CD14-positive monocyte (primary cell): ENCODE data around the gene CD151. TPM values are rescaled to one million over a fixed set of nuclear protein-coding genes. Genes with fewer than 3 reads are reported as not detected.

Experiments used
- DNase-seq, 3 donors: peaks; one replicate each; pipeline ENCODE4 v3.0.0-alpha.2; 2011 to 2022
- H2AFZ ChIP-seq: 2 replicates; pipeline ENCODE4 v1.6.0; 2012; ENCODE audit warnings: mild to moderate bottlenecking, low read depth, low read length, inconsistent platforms; ENCODE audit not compliant: insufficient read depth, poor library complexity, severe bottlenecking
- H3K27ac ChIP-seq, 2 donors: 1 replicate in 1 of 2; 2 replicates in 1 of 2; pipeline ENCODE4 v1.5.1; 2012 to 2013; ENCODE audit warnings: low read length in 2 of 2, control low read depth in 1 of 2, inconsistent platforms in 1 of 2, low read depth in 1 of 2, mild to moderate bottlenecking in 1 of 2
- H3K27me3 ChIP-seq, 2 donors: one replicate each; pipeline versions ENCODE4 v1.6.0 to v1.6.1; 2011 to 2013; ENCODE audit warnings: low read length in 2 of 2; ENCODE audit not compliant: control insufficient read depth in 2 of 2, insufficient read depth in 2 of 2
- H3K36me3 ChIP-seq, 2 donors: replicated peaks in 1 of 2; 1 replicate in 1 of 2; 2 replicates in 1 of 2; pipeline versions ENCODE4 v1.5.1 to v1.6.1; 2012 to 2013; ENCODE audit warnings: low read length in 2 of 2, control low read depth in 1 of 2, inconsistent platforms in 1 of 2, mild to moderate bottlenecking in 1 of 2; ENCODE audit not compliant: insufficient read depth in 2 of 2, control insufficient read depth in 1 of 2
- H3K4me1 ChIP-seq, 2 donors: 1 replicate in 1 of 2; 2 replicates in 1 of 2; pipeline versions ENCODE4 v1.5.1 to v1.6.1; 2012 to 2013; ENCODE audit warnings: low read length in 2 of 2, control low read depth in 1 of 2, inconsistent platforms in 1 of 2, mild to moderate bottlenecking in 1 of 2, moderate library complexity in 1 of 2; ENCODE audit not compliant: insufficient read depth in 2 of 2, control insufficient read depth in 1 of 2
- H3K4me2 ChIP-seq: replicated peaks from 2 replicates; pipeline ENCODE3; 2012; ENCODE audit warnings: low read length, moderate library complexity, mild to moderate bottlenecking; ENCODE audit not compliant: poor library complexity, severe bottlenecking; ENCODE audit errors: extremely low read depth
- H3K4me3 ChIP-seq, 3 experiments: fragments of 200-600 bp in 1 of 3; sonication (generic) in 1 of 3; replicated peaks in 1 of 3; 1 replicate in 2 of 3; 2 replicates in 1 of 3; pipeline ENCODE4 v1.5.1; 2011 to 2013; ENCODE audit warnings: low read length in 3 of 3, mild to moderate bottlenecking in 3 of 3, control low read depth in 2 of 3, low read depth in 2 of 3, inconsistent platforms in 1 of 3, moderate library complexity in 1 of 3
- H3K79me2 ChIP-seq: 2 replicates; pipeline ENCODE4 v1.6.0; 2012; ENCODE audit warnings: mild to moderate bottlenecking, control low read depth, inconsistent platforms, low read length, moderate library complexity; ENCODE audit not compliant: insufficient read depth
- H3K9ac ChIP-seq: 2 replicates; pipeline ENCODE4 v1.6.0; 2017; ENCODE audit warnings: low read length, mild to moderate bottlenecking; ENCODE audit not compliant: insufficient read depth, poor library complexity, severe bottlenecking
- H3K9me3 ChIP-seq, 2 donors: replicated peaks in 1 of 2; 1 replicate in 1 of 2; 2 replicates in 1 of 2; pipeline versions ENCODE4 v1.5.1 to v1.6.1; 2012 to 2013; ENCODE audit warnings: low read length in 2 of 2, control low read depth in 1 of 2; ENCODE audit not compliant: control insufficient read depth in 1 of 2, insufficient read depth in 1 of 2
- H4K20me1 ChIP-seq: 2 replicates; pipeline ENCODE4 v1.6.0; 2012; ENCODE audit warnings: mild to moderate bottlenecking, low read length, control low read depth, moderate library complexity; ENCODE audit not compliant: insufficient read depth
- H3K27ac Mint-ChIP-seq, 7 donors: one replicate each; pipeline ENCODE4 v1.8.0; 2020; ENCODE audit warnings: mild to moderate bottlenecking in 7 of 7, mixed read lengths in 7 of 7, moderate library complexity in 6 of 7, inconsistent platforms in 2 of 7
- H3K27me3 Mint-ChIP-seq, 3 donors: one replicate each; pipeline ENCODE4 v1.8.0; 2021 to 2022; ENCODE audit warnings: low read depth in 3 of 3, mild to moderate bottlenecking in 3 of 3, mixed read lengths in 3 of 3, moderate library complexity in 3 of 3, inconsistent platforms in 1 of 3
- H3K36me3 Mint-ChIP-seq, 2 donors: one replicate each; pipeline ENCODE4 v1.8.0; 2020; ENCODE audit warnings: mixed read lengths in 2 of 2, inconsistent platforms in 1 of 2, mild to moderate bottlenecking in 1 of 2
- H3K4me1 Mint-ChIP-seq: one replicate; pipeline ENCODE4 v1.8.0; 2020; ENCODE audit warnings: mild to moderate bottlenecking, mixed read lengths
- H3K4me3 Mint-ChIP-seq, 2 donors: one replicate each; pipeline ENCODE4 v1.8.0; 2020; ENCODE audit warnings: mild to moderate bottlenecking in 2 of 2, mixed read lengths in 2 of 2, moderate library complexity in 1 of 2
- H3K9me3 Mint-ChIP-seq, 7 donors: one replicate each; pipeline ENCODE4 v1.8.0; 2020 to 2022; ENCODE audit warnings: mixed read lengths in 7 of 7, mild to moderate bottlenecking in 6 of 7, moderate library complexity in 6 of 7, inconsistent platforms in 2 of 7
- CTCF ChIP-seq: fragments of 200-600 bp; IDR thresholded peaks from one replicate; pipeline ENCODE4 v1.8.0; 2022; ENCODE audit warnings: antibody characterized with exemption, mild to moderate bottlenecking
- WGBS: methylation state at CpG from one replicate; pipeline ENCODE4 v1.1.5; 2013; ENCODE audit warnings: missing lambda C conversion rate; ENCODE audit not compliant: insufficient coverage; 5-methylcytosine and 5-hydroxymethylcytosine counted together
- intact Hi-C, 2 donors: fragments of 100-400 bp; cut with micrococcal nuclease; formaldehyde crosslinking; loops; one replicate each; pipeline versions ENCODE4 v1.15.0 to v1.15.1; 2023
- polyA plus RNA-seq, 3 donors: library from polyadenylated mRNA; depleted of rRNA in 1 of 3; unstranded in 2 of 3; stranded (reverse) in 1 of 3; fragments of 300-500 nt in 2 of 3; fragments of >200 nt in 1 of 3; fragmentation: Illumina TruSeq in 2 of 3; gene quantifications; 1 replicate in 2 of 3; 2 replicates in 1 of 3; pipeline ENCODE4 v1.2.3, GENCODE V29; 2012 to 2021

CD151 gene
- polyA plus RNA-seq, 3 donors = 18.1 to 200 (median 57.4) TPM

- Histone ChIP-seq H3K27ac (no peak overlapping the region), H3K9me3 (no peaks in the 10 kb centered on the region), H3K9ac (no peak overlapping the region), H2AFZ (no peak overlapping the region), H3K27me3 (no peaks in the 10 kb centered on the region), H3K4me2 (no peak overlapping the region), H3K4me1 (no peaks in the 10 kb centered on the region), H4K20me1 (peaks cover 33% of the 10 kb centered on the region), H3K79me2 (no peaks in the 10 kb centered on the region), H3K36me3 (peaks cover 3 to 6% of the 10 kb centered on the region in 2 donors), H3K4me3 (no peak overlapping the region)
- peaks cover 2 to 7% of the 10 kb centered on the region in 2 donors for H3K36me3 Mint-ChIP-seq
- DNase-seq = no peak
- H3K27ac Mint-ChIP-seq = no peak overlapping the region
- H3K4me1 Mint-ChIP-seq = peaks cover 5% of the 10 kb centered on the region
- no peak overlapping the region for H3K4me3 Mint-ChIP-seq
- intact Hi-C loops = no loop called here
- H3K27me3 Mint-ChIP-seq = peaks cover 0 to 5% (median 2%) of the 10 kb centered on the region in 3 donors
- no peak for TF ChIP-seq CTCF
- WGBS = 92% methylated on average over 10 of the region's 12 CpGs
- peaks cover 0 to 2% (median 0%) of the 10 kb centered on the region in 7 donors for H3K9me3 Mint-ChIP-seq
Observed at GRCh38 chr11:862696-863022, 29.9 kb downstream of the CD151 start.

- Mint-ChIP-seq H3K27ac (no peak overlapping the region), H3K4me1 (peaks cover 5% of the 10 kb centered on the region), H3K36me3 (peaks cover 2 to 7% of the 10 kb centered on the region in 2 donors), H3K4me3 (no peak overlapping the region), H3K27me3 (peaks cover 0 to 4% (median 2%) of the 10 kb centered on the region in 3 donors), H3K9me3 (peaks cover 0 to 2% (median 0%) of the 10 kb centered on the region in 7 donors)
- intact Hi-C loops = no loop called here
- Histone ChIP-seq H2AFZ (no peak overlapping the region), H3K4me1 (no peaks in the 10 kb centered on the region), H3K27me3 (no peaks in the 10 kb centered on the region), H3K4me3 (no peak overlapping the region), H3K36me3 (peaks cover 3 to 6% of the 10 kb centered on the region in 2 donors), H3K9me3 (no peaks in the 10 kb centered on the region), H3K27ac (no peak overlapping the region), H3K4me2 (no peak overlapping the region), H3K9ac (no peak overlapping the region), H4K20me1 (peaks cover 27% of the 10 kb centered on the region), H3K79me2 (no peaks in the 10 kb centered on the region)
- 95% methylated on average over 13 of the region's 24 CpGs for WGBS
- DNase-seq = no peak
- no peak for TF ChIP-seq CTCF
Observed at GRCh38 chr11:863023-863909, 30.5 kb downstream of the CD151 start.
